Endothelial cell of umbilical vein (primary cell): ENCODE data around the gene KCNJ15. TPM values are rescaled to one million over a fixed set of nuclear protein-coding genes. Genes with fewer than 3 reads are reported as not detected.
A peak's percentile ranks its signal among the peaks of the same experiment; 100 is the strongest.

Experiments
- BruUV-seq: library from RNA; stranded (reverse); fragments of 400-500 nt; replicated peaks from 2 replicates; lab custom pipeline; 2021; lab: Mats Ljungman, UMichigan
- CTCF ChIA-PET: fragments of 300-600, 350-600 bp; sonication (Branson Sonifier 250); formaldehyde crosslinking; loops from one replicate; lab custom pipeline; 2021; ENCODE audit warnings: antibody characterized with exemption, inconsistent platforms; lab: Charles Lee
- POLR2A ChIA-PET: fragments of 300-600, 350-600 bp; sonication (Branson Sonifier 250); formaldehyde crosslinking; loops from one replicate; lab custom pipeline; 2021; ENCODE audit warnings: antibody characterized with exemption, inconsistent platforms; lab: Charles Lee
- DNase-seq: peaks from one replicate; pipeline ENCODE4 v3.0.0-alpha.2; 2011; ENCODE audit warnings: low read depth, low spot score
- FAIRE-seq: peaks from 2 replicates; lab custom pipeline; 2011; peaks lifted over from hg19 to GRCh38; lab: Jason Lieb, UNC
- H2AFZ ChIP-seq: 2 replicates; pipeline ENCODE4 v1.6.0; 2012; ENCODE audit warnings: low read depth, low read length, control low read depth, inconsistent platforms
- H3K27ac ChIP-seq: 2 replicates; pipeline ENCODE4 v1.5.1; 2011; ENCODE audit warnings: low read depth, mild to moderate bottlenecking, control low read depth, low read length, moderate library complexity; ENCODE audit not compliant: insufficient read depth
- H3K27me3 ChIP-seq, 2 experiments: 2 replicates each; pipeline versions ENCODE4 v1.6.0 to v1.6.1; 2011; ENCODE audit warnings: low read length in 2 of 2, mixed read lengths in 1 of 2; ENCODE audit not compliant: control insufficient read depth in 2 of 2, insufficient read depth in 2 of 2
- H3K36me3 ChIP-seq, 2 experiments: 2 replicates in 1 of 2; 3 replicates in 1 of 2; pipeline ENCODE4 v1.5.1; 2011; ENCODE audit warnings: low read length in 2 of 2, mild to moderate bottlenecking in 1 of 2, moderate library complexity in 1 of 2; ENCODE audit not compliant: control insufficient read depth in 2 of 2, insufficient read depth in 2 of 2; ENCODE audit errors: extremely low read depth in 1 of 2
- H3K4me1 ChIP-seq: 3 replicates; pipeline ENCODE4 v1.5.1; 2011; ENCODE audit warnings: mild to moderate bottlenecking, low read length; ENCODE audit not compliant: control insufficient read depth, insufficient read depth; ENCODE audit errors: extremely low read depth
- H3K4me2 ChIP-seq: 2 replicates; pipeline ENCODE4 v1.6.1; 2011; ENCODE audit warnings: low read length, control low read depth, mixed read lengths; ENCODE audit not compliant: insufficient read depth
- H3K4me3 ChIP-seq, 3 experiments: fragments of 200-600 bp in 1 of 3; sonication (generic), shearing (Covaris generic) in 1 of 3; replicated peaks in 1 of 3; 2 replicates each; pipeline ENCODE4 v1.5.1; 2011 to 2016; ENCODE audit warnings: control low read depth in 3 of 3, low read length in 3 of 3, mild to moderate bottlenecking in 2 of 3, inconsistent platforms in 1 of 3, low read depth in 1 of 3, moderate library complexity in 1 of 3; ENCODE audit not compliant: insufficient read depth in 1 of 3
- H3K79me2 ChIP-seq: 2 replicates; pipeline ENCODE4 v1.6.0; 2012; ENCODE audit warnings: low read length, inconsistent platforms; ENCODE audit not compliant: control insufficient read depth, insufficient read depth
- H3K9ac ChIP-seq: replicated peaks from 2 replicates; pipeline ENCODE3; 2011; ENCODE audit warnings: low read length, control low read depth; ENCODE audit not compliant: insufficient read depth; ENCODE audit errors: extremely low read depth
- H3K9me1 ChIP-seq: replicated peaks from 3 replicates; pipeline ENCODE4 v1.6.0; 2011; ENCODE audit warnings: mild to moderate bottlenecking, low read length; ENCODE audit not compliant: control insufficient read depth, insufficient read depth; ENCODE audit errors: extremely low read depth
- H3K9me3 ChIP-seq: replicated peaks from 2 replicates; pipeline ENCODE4 v1.5.1; 2012; ENCODE audit warnings: low read length, inconsistent platforms; ENCODE audit not compliant: control insufficient read depth, insufficient read depth
- H4K20me1 ChIP-seq: replicated peaks from 2 replicates; pipeline ENCODE3; 2011; ENCODE audit warnings: mild to moderate bottlenecking, low read length; ENCODE audit not compliant: control insufficient read depth, insufficient read depth; ENCODE audit errors: extremely low read depth
- EZH2 ChIP-seq: IDR thresholded peaks from 2 replicates; pipeline ENCODE4 v1.6.1; 2012; ENCODE audit warnings: borderline replicate concordance, low read depth, mild to moderate bottlenecking, moderate library complexity, low read length, inconsistent platforms; ENCODE audit not compliant: severe bottlenecking
- FOS ChIP-seq: IDR thresholded peaks from 2 replicates; pipeline ENCODE4 v1.6.1; 2011; ENCODE audit warnings: mild to moderate bottlenecking, low read length, moderate library complexity, borderline replicate concordance; ENCODE audit not compliant: insufficient read depth
- GATA2 ChIP-seq: IDR thresholded peaks from 2 replicates; pipeline ENCODE4 v1.7.0; 2011; ENCODE audit warnings: low read depth, mild to moderate bottlenecking, moderate library complexity, mixed read lengths, low read length; ENCODE audit not compliant: insufficient read length, insufficient read depth
- JUN ChIP-seq: IDR thresholded peaks from 2 replicates; pipeline ENCODE4 v1.6.1; 2011; ENCODE audit warnings: borderline replicate concordance, low read depth; ENCODE audit not compliant: insufficient read length, insufficient read depth
- MAX ChIP-seq: IDR thresholded peaks from 2 replicates; pipeline ENCODE4 v1.6.1; 2011; ENCODE audit not compliant: insufficient read depth, insufficient read length
- MYC ChIP-seq: IDR thresholded peaks from one replicate; pipeline ENCODE4 v1.6.1; 2011; ENCODE audit warnings: mild to moderate bottlenecking, low read depth, low read length
- POLR2A ChIP-seq: IDR thresholded peaks from 2 replicates; pipeline ENCODE4 v1.6.1; 2012; ENCODE audit warnings: low read depth, mild to moderate bottlenecking, control low read depth, low read length
- POLR2AphosphoS5 ChIP-seq: IDR thresholded peaks from 2 replicates; pipeline ENCODE4 v1.6.1; 2012; ENCODE audit warnings: low read depth, mild to moderate bottlenecking, control low read depth, low read length, moderate library complexity; ENCODE audit not compliant: insufficient read depth
- dilution Hi-C: fragments of 300-500 bp; cut with MboI; formaldehyde crosslinking; loops from one replicate; pipeline ENCODE4 v1.15.0; 2019; ENCODE audit warnings: low sequenced_read_pairs; ENCODE audit not compliant: extremely low pct_ligation_motif_present
- intact Hi-C: fragments of 100-400 bp; cut with micrococcal nuclease; formaldehyde crosslinking; loops from one replicate; pipeline ENCODE4 v1.10.0; 2022
- polyA plus RNA-seq, 4 experiments: library from polyadenylated mRNA; depleted of rRNA in 3 of 4; stranded (reverse) in 3 of 4; unstranded in 1 of 4; fragments of >200 nt; gene quantifications; 2 replicates each; pipeline versions ENCODE4 v1.2.1 to v1.2.3, GENCODE V29; 2011 to 2012; ENCODE audit warnings: missing spikeins in 1 of 4
- total RNA-seq: library from RNA; stranded (reverse); gene quantifications from 2 replicates; pipeline ENCODE4 v1.2.3, GENCODE V29; 2021
- TF ChIP-seq, protein P1 (sequence below), 2 donors: IDR thresholded peaks; 1 replicate in 1 of 2; 2 replicates in 1 of 2; pipeline ENCODE4 v1.5.1; 2011; ENCODE audit warnings: low read length in 2 of 2, mild to moderate bottlenecking in 2 of 2, moderate library complexity in 2 of 2, control low read depth in 1 of 2, inconsistent platforms in 1 of 2, low read depth in 1 of 2; ENCODE audit not compliant: insufficient read depth in 1 of 2; ENCODE audit errors: extremely low read depth in 1 of 2

Gene KCNJ15
- total and polyA plus RNA-seq, 2 donors (not counting 3 experiments of a cell fraction or from before 2014, with no cell fraction given), result 1.4 to 1.5 TPM

DNA sequence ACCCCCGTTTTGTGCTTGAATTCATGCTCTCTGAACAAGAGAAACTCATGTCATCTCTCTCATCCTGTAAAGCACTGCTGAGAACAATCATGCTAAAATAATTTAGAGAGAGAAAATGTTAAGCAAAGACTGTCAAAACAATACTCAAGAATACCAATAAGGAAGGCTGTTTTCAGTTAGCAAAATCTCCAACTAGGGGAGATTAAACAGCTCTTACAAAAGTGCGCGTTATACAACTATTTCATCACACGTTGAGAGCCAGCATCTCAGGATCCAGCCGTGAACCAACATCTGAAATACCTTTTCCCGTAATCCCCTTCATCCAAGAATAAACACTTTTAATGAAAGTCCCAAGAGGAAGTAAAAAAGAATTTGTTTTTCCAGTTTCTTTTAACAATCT is 44.1 kb upstream of the KCNJ15 start:
- no peaks in the 10 kb centered on the region for H3K36me3 ChIP-seq
- no peak overlapping the region for H3K27ac ChIP-seq
- no peak overlapping the region for H3K4me2 ChIP-seq
- FAIRE-seq, result no peak
- POLR2A ChIA-PET, result no interaction called here
- dilution Hi-C loops (no loop called here), intact Hi-C loops (no loop called here)
- no peak overlapping the region for H3K4me3 ChIP-seq
- no peak overlapping the region for H2AFZ ChIP-seq
- no peaks in the 10 kb centered on the region for H3K79me2 ChIP-seq
- TF ChIP-seq EZH2 (no peak), MAX (no peak)
- H3K9me3 ChIP-seq, result no peaks in the 10 kb centered on the region
- no peaks in the 10 kb centered on the region for H3K4me1 ChIP-seq
- no peaks in the 10 kb centered on the region for H4K20me1 ChIP-seq
- CTCF ChIA-PET, result interaction anchor here (1.3 to 8.8 kb wide), 3 partner anchors 8 to 141 kb away, joined by 3 to 386 read pairs (median 4); no protein-coding TSS in a partner anchor
- DNase-seq, result no peak
- H3K27me3 ChIP-seq, result peaks cover 18 to 38% of the 10 kb centered on the region in 2 experiments
- no TSS peak for BruUV-seq
- H3K9me1 ChIP-seq, result no peaks in the 10 kb centered on the region
- H3K9ac ChIP-seq, result no peak overlapping the region

GRCh38 chr21:38219049-38219628 is 37.7 kb upstream of the KCNJ15 start:
- FAIRE-seq, result peak; percentile 89
- ChIA-PET POLR2A (no interaction called here), CTCF (interaction anchor here (0.6 to 8.8 kb wide), 41 partner anchors 9 to 507 kb away, joined by 3 to 386 read pairs (median 5); no protein-coding TSS in a partner anchor)
- Histone ChIP-seq H3K4me1 (peaks cover 7% of the 10 kb centered on the region), H3K9me1 (no peaks in the 10 kb centered on the region), H3K27ac (no peak overlapping the region), H3K79me2 (no peaks in the 10 kb centered on the region), H3K4me2 (peak overlapping the region; percentile 13), H3K9ac (no peak overlapping the region), H3K36me3 (no peaks in the 10 kb centered on the region), H3K27me3 (no peaks in the 10 kb centered on the region), H4K20me1 (no peaks in the 10 kb centered on the region), H3K9me3 (no peaks in the 10 kb centered on the region), H3K4me3 (no peak overlapping the region), H2AFZ (peak overlapping the region; percentile 32)
- no TSS peak for BruUV-seq
- dilution Hi-C loops (no loop called here), intact Hi-C loops (loop anchor here (1.0 kb wide), 6 partner anchors 20 to 137 kb away; no protein-coding TSS in a partner anchor)
- no peak for TF ChIP-seq MAX
- no peak for TF ChIP-seq FOS
- TF ChIP-seq EZH2, result no peak
- TF ChIP-seq JUN, result no peak
- TF ChIP-seq GATA2, result peak; percentile 19
- no peak for TF ChIP-seq POLR2A
- TF ChIP-seq MYC, result no peak
- TF ChIP-seq POLR2AphosphoS5, result no peak
- TF ChIP-seq, protein P1, sequence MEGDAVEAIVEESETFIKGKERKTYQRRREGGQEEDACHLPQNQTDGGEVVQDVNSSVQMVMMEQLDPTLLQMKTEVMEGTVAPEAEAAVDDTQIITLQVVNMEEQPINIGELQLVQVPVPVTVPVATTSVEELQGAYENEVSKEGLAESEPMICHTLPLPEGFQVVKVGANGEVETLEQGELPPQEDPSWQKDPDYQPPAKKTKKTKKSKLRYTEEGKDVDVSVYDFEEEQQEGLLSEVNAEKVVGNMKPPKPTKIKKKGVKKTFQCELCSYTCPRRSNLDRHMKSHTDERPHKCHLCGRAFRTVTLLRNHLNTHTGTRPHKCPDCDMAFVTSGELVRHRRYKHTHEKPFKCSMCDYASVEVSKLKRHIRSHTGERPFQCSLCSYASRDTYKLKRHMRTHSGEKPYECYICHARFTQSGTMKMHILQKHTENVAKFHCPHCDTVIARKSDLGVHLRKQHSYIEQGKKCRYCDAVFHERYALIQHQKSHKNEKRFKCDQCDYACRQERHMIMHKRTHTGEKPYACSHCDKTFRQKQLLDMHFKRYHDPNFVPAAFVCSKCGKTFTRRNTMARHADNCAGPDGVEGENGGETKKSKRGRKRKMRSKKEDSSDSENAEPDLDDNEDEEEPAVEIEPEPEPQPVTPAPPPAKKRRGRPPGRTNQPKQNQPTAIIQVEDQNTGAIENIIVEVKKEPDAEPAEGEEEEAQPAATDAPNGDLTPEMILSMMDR (IDR thresholded peaks at IDR 0.05; ENCODE audit: extremely low read depth in 1 of 2, insufficient read depth in 1 of 2, low read depth in 1 of 2, low read length in 2 of 2), result peak; percentile 87 to 91
- peak; percentile 87 for DNase-seq
